HL-60 (cell line): ENCODE measurements around the gene SBSN.

Experiments used
- DNase-seq, 2 experiments: peaks; one replicate each; pipeline ENCODE4 v3.0.0-alpha.2; 2010 to 2020; ENCODE audit warnings: low read depth in 1 of 2, low spot score in 1 of 2
- H3K27ac ChIP-seq: fragments of 250-450 bp; sonication (Bioruptor Pico); replicated peaks from 2 replicates; pipeline ENCODE4 v1.5.1; 2020; ENCODE audit warnings: mild to moderate bottlenecking, moderate library complexity
- H3K27me3 ChIP-seq: fragments of 250-450 bp; sonication (Bioruptor Pico); 2 replicates; pipeline ENCODE4 v1.5.1; 2021; ENCODE audit warnings: mild to moderate bottlenecking, moderate library complexity; ENCODE audit not compliant: insufficient read depth, poor library complexity, severe bottlenecking
- H3K4me3 ChIP-seq: replicated peaks from 2 replicates; pipeline ENCODE4 v1.5.1; 2011; ENCODE audit warnings: mild to moderate bottlenecking, control low read depth, low read length; ENCODE audit not compliant: insufficient read depth
- CTCF ChIP-seq: IDR thresholded peaks from one replicate; pipeline ENCODE4 v1.5.1; 2011; ENCODE audit warnings: low read length, control low read depth, inconsistent platforms; ENCODE audit not compliant: insufficient read depth
- GABPA ChIP-seq: IDR thresholded peaks from 2 replicates; pipeline ENCODE4 v1.6.1; 2012; ENCODE audit warnings: low read depth
- POLR2AphosphoS5 ChIP-seq: IDR thresholded peaks from 2 replicates; pipeline ENCODE4 v1.6.1; 2012; ENCODE audit warnings: low read depth
- REST ChIP-seq: IDR thresholded peaks from 2 replicates; pipeline ENCODE4 v1.6.1; 2012; ENCODE audit warnings: low read depth; ENCODE audit not compliant: insufficient replicate concordance
- SPI1 ChIP-seq: IDR thresholded peaks from 2 replicates; pipeline ENCODE4 v1.6.1; 2012; ENCODE audit warnings: low read depth, mild to moderate bottlenecking, borderline replicate concordance

SBSN gene

GRCh38 chr19:35562336-35562735 is 34.2 kb upstream of the SBSN start:
- TF ChIP-seq POLR2AphosphoS5 (no peak), SPI1 (no peak), GABPA (no peak), CTCF (no peak), REST (no peak)
- H3K27ac ChIP-seq = no peak overlapping the region
- no peak for DNase-seq
- peaks cover 11% of the 10 kb centered on the region for H3K27me3 ChIP-seq
- H3K4me3 ChIP-seq = no peak overlapping the region

GRCh38 chr19:35561436-35561835 is 33.3 kb upstream of the SBSN start:
- no peak for DNase-seq
- TF ChIP-seq POLR2AphosphoS5 (no peak), REST (no peak), CTCF (no peak), SPI1 (no peak), GABPA (no peak)
- H3K27ac ChIP-seq = no peak overlapping the region
- H3K27me3 ChIP-seq = peaks cover 11% of the 10 kb centered on the region
- H3K4me3 ChIP-seq = no peak overlapping the region

GRCh38 chr19:35560677-35561076 is 32.6 kb upstream of the SBSN start:
- TF ChIP-seq SPI1 (no peak), POLR2AphosphoS5 (no peak), CTCF (no peak), REST (no peak), GABPA (no peak)
- Histone ChIP-seq H3K4me3 (no peak overlapping the region), H3K27me3 (peaks cover 11% of the 10 kb centered on the region), H3K27ac (no peak overlapping the region)
- DNase-seq = no peak
